ENCODE results near the gene EPHA6.

EPHA6 gene

DNA sequence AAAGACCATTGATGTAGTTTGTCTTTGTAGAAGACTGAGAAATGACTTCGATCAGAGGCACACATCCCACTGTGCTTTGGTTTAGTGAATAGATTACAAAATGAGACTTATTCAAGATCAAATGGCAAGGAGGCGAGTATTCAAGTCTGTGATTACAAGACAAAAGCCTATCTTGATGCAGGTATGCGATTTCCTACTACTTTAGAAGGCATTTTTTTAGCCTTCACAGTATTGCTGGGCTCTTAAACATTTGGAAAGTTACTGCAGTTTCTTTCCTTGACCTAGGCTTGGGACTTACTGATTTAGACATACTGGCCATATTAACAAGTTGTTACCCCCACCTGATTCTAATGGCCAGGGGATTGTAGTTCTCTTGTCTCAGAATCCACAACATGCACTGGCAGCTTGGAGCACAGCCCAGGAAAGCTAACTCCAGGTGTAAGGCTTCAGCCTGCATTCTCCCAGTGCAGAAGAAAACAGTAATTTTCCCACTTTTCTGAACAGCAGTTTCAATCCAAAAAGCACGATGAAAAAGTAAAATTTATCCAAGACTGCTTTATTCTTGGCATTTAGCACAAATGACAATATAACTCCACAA, 311.6 kb downstream of the EPHA6 start:
- TF ChIP-seq, protein P1, sequence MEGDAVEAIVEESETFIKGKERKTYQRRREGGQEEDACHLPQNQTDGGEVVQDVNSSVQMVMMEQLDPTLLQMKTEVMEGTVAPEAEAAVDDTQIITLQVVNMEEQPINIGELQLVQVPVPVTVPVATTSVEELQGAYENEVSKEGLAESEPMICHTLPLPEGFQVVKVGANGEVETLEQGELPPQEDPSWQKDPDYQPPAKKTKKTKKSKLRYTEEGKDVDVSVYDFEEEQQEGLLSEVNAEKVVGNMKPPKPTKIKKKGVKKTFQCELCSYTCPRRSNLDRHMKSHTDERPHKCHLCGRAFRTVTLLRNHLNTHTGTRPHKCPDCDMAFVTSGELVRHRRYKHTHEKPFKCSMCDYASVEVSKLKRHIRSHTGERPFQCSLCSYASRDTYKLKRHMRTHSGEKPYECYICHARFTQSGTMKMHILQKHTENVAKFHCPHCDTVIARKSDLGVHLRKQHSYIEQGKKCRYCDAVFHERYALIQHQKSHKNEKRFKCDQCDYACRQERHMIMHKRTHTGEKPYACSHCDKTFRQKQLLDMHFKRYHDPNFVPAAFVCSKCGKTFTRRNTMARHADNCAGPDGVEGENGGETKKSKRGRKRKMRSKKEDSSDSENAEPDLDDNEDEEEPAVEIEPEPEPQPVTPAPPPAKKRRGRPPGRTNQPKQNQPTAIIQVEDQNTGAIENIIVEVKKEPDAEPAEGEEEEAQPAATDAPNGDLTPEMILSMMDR (IDR thresholded peaks at IDR 0.05; ENCODE audit: low read depth, low read length, missing control alignments), result no peak
- in situ Hi-C loops (cut with HindIII; ENCODE audit: low sequenced_read_pairs), result no loop called here
- no peak for DNase-seq (ENCODE audit: low read depth)
- H3K4me3 ChIP-seq (ENCODE audit: low read depth, low read length), result no peak overlapping the region

DNA sequence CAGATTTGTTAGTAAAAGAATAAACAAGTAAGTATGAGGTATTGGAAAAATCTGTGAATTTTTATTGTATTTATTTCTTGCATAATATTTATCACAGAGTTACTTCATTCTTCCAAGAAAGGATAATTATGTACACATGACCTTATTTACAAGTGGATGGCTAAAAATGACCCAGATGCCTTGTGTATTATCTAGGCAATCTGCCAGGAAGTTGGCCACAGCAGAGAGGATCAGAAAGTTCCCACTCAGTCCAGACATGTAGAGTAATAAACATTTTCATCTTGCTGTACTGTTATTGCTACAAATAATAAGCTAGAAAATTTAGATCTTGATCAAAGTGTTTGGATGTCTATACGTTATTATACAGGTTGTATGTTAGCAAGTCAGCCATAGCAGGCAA, 317.1 kb downstream of the EPHA6 start:
- TF ChIP-seq, protein P1 (IDR thresholded peaks at IDR 0.05; ENCODE audit: low read depth, low read length, missing control alignments), result no peak
- no peak for DNase-seq (ENCODE audit: low read depth)
- no peak overlapping the region for H3K4me3 ChIP-seq (ENCODE audit: low read depth, low read length)
- in situ Hi-C loops (cut with HindIII; ENCODE audit: low sequenced_read_pairs), result no loop called here

DNA sequence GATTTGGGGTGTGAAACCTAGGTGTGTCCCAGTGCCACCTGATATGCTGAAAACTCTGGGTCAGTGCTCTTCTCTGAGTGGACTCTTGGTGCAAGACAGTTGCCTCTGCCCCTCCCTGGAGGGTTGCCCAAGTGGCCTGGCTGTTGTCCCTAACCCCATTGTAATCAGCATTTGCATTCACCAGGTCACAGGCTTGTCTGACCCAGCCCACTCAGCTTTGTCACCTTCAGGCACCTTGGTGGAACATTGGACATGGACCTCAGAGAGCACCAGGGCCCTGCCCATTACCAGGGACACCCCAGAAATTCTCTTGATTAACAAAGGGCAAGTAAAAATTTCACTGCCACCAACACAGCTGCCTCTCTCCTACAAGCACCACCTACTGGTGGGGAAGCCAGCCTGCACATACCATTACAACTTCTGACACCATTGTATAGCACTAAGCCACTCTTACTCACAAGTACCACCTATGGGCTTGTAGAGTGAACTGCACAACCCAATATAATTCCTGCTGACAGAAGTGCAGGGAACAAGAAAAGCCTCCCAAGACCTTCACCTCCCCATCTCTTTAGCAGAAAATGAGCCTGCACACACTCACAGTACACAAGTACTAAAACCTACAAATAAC, 324.6 kb downstream of the EPHA6 start:
- TF ChIP-seq, protein P1 (IDR thresholded peaks at IDR 0.05; ENCODE audit: low read depth, low read length, missing control alignments), result no peak
- H3K4me3 ChIP-seq (ENCODE audit: low read depth, low read length), result no peak overlapping the region
- DNase-seq (ENCODE audit: low read depth), result no peak
- in situ Hi-C loops (cut with HindIII; ENCODE audit: low sequenced_read_pairs), result no loop called here

DNA sequence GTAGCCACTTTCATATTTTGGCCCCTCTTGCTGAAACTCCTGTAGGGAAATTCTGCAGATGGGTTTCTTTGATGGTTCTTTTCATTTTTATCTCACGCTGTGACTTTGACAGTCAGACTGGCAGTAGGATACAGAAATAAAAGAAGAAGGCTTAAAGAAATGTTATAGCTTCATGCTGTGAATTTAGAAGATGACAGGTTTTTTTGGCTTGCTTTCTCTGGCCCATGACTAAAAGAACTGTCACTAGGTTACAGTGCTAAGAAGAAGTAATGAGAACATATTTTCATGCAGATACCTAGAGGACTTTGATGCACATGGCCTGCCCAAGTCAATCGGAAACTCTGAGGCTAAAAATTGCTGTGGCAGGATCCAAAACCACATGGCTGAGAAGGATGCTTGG, 334.5 kb downstream of the EPHA6 start:
- in situ Hi-C loops (cut with HindIII; ENCODE audit: low sequenced_read_pairs), result no loop called here
- DNase-seq (ENCODE audit: low read depth), result no peak
- TF ChIP-seq, protein P1 (IDR thresholded peaks at IDR 0.05; ENCODE audit: low read depth, low read length, missing control alignments), result no peak
- H3K4me3 ChIP-seq (ENCODE audit: low read depth, low read length), result no peak overlapping the region

DNA sequence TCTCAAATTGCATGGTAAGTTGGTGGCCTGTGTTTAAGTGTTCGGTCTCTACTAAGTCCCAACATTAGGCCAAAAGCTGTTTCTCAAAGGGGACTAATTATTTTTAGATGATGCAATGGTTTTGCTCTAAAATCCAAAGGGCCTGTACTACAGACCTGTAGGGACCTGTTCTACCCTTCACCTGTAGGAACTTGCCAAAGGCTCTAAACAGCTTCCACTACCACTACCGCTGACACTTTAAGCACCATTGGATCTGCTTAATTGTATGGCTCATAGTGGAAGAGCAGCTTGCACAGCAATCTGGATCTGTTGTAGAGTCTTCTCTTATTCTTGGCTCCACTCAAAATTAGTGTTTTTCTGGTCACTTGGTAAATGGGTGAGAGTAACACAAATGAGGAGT, 346.8 kb downstream of the EPHA6 start:
- in situ Hi-C loops (cut with HindIII; ENCODE audit: low sequenced_read_pairs), result no loop called here
- H3K4me3 ChIP-seq (ENCODE audit: low read depth, low read length), result no peak overlapping the region

DNA sequence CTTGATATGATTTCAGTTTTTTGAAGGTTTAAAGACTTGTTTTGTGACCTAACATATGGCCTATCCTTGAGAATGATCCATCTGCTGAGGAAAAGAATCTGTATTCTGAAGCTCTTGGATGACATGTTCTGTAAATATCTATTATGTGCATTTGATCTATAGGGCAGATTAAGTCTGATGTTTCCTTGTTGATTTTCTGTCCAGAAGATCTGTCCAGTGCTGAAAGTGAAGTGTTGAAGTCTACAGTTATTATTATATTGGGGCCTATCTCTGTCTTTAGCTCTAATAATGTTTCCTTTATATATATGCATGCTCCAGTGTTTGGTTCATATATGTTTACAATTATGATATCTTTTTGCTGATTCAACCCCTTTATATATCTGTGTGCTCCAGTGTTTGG, 362.8 kb downstream of the EPHA6 start:
- DNase-seq (ENCODE audit: low read depth), result no peak
- TF ChIP-seq, protein P1 (IDR thresholded peaks at IDR 0.05; ENCODE audit: low read depth, low read length, missing control alignments), result no peak
- in situ Hi-C loops (cut with HindIII; ENCODE audit: low sequenced_read_pairs), result no loop called here
- no peak overlapping the region for H3K4me3 ChIP-seq (ENCODE audit: low read depth, low read length)

More for the DNA sequence above, 346.8 kb downstream of the EPHA6 start:
- no peak for DNase-seq (ENCODE audit: low read depth)
- TF ChIP-seq, protein P1 (IDR thresholded peaks at IDR 0.05; ENCODE audit: low read depth, low read length, missing control alignments), result no peak

Data from astrocyte of the cerebellum (primary cell).